HepG2 (cell line): ENCODE results near the gene ATP9A. TPM values are rescaled to one million over a fixed set of nuclear protein-coding genes. Genes with fewer than 3 reads are reported as not detected.

Source experiments
- CEBPG ChIP-seq: IDR thresholded peaks from 2 replicates; pipeline ENCODE4 v1.6.1; 2016
- DPF2 ChIP-seq: sonication (generic); formaldehyde crosslinking; IDR thresholded peaks from 2 replicates; pipeline ENCODE4 v1.4.0; 2020; ENCODE audit warnings: mild to moderate bottlenecking, low read depth, missing genetic modification reagents, borderline replicate concordance
- GPN1 ChIP-seq: sonication (generic); formaldehyde crosslinking; IDR thresholded peaks from 2 replicates; pipeline ENCODE4 v1.5.1; 2020; ENCODE audit warnings: missing genetic modification reagents, borderline replicate concordance
- NR2C2 ChIP-seq: sonication (generic); formaldehyde crosslinking; IDR thresholded peaks from 2 replicates; pipeline ENCODE4 v1.4.0; 2020; ENCODE audit warnings: missing genetic modification reagents, mild to moderate bottlenecking, moderate library complexity, borderline replicate concordance
- SKI ChIP-seq: fragments of 450-650 bp; IDR thresholded peaks from one replicate; pipeline ENCODE4 v1.6.1; 2018; ENCODE audit warnings: mild to moderate bottlenecking; ENCODE audit not compliant: partially characterized antibody
- SOX5 ChIP-seq: IDR thresholded peaks from 2 replicates; pipeline ENCODE4 v1.6.1; 2016; ENCODE audit warnings: borderline replicate concordance
- SRF ChIP-seq: IDR thresholded peaks from 2 replicates; pipeline ENCODE4 v1.6.1; 2011; ENCODE audit warnings: mild to moderate bottlenecking, low read depth, low read length, moderate library complexity
- U2AF2 ChIP-seq: fragments of 200-400 bp; formaldehyde crosslinking; IDR thresholded peaks from 2 replicates; pipeline ENCODE4 v1.6.1; 2017; ENCODE audit warnings: low read depth, mild to moderate bottlenecking, low read length
- ZBTB38 ChIP-seq: sonication (generic); formaldehyde crosslinking; IDR thresholded peaks from 2 replicates; pipeline ENCODE4 v1.5.1; 2020; ENCODE audit warnings: mild to moderate bottlenecking, missing genetic modification reagents
- ZBTB7B ChIP-seq: sonication (generic); formaldehyde crosslinking; IDR thresholded peaks from 2 replicates; pipeline ENCODE4 v1.4.0; 2020; ENCODE audit warnings: missing genetic modification reagents
- ZHX1 ChIP-seq: sonication (generic); formaldehyde crosslinking; IDR thresholded peaks from 2 replicates; pipeline ENCODE4 v1.8.1; 2022; ENCODE audit warnings: low read depth, mild to moderate bottlenecking, missing genetic modification reagents
- ZMAT3 ChIP-seq: sonication (generic); formaldehyde crosslinking; conservative IDR thresholded peaks from 2 replicates; pipeline ENCODE4 v1.7.0; 2021; ENCODE audit warnings: missing genetic modification reagents
- ZNF138 ChIP-seq: sonication (generic); formaldehyde crosslinking; IDR thresholded peaks from 2 replicates; pipeline ENCODE4 v1.5.0; 2020; ENCODE audit warnings: mild to moderate bottlenecking, low read depth, missing genetic modification reagents
- ZNF563 ChIP-seq: sonication (generic); formaldehyde crosslinking; IDR thresholded peaks from 2 replicates; pipeline ENCODE4 v1.8.0; 2022; ENCODE audit warnings: mild to moderate bottlenecking, moderate library complexity, missing genetic modification reagents
- ZNF598 ChIP-seq: sonication (generic); formaldehyde crosslinking; IDR thresholded peaks from 2 replicates; pipeline ENCODE4 v1.5.1; 2020; ENCODE audit warnings: mild to moderate bottlenecking, missing genetic modification reagents, borderline replicate concordance
- ZNF619 ChIP-seq: sonication (generic); formaldehyde crosslinking; IDR thresholded peaks from 2 replicates; pipeline ENCODE4 v1.4.0; 2020; ENCODE audit warnings: mild to moderate bottlenecking, missing genetic modification reagents
- ZNF629 ChIP-seq: sonication (generic); formaldehyde crosslinking; conservative IDR thresholded peaks from 2 replicates; pipeline ENCODE4 v1.5.0; 2020; ENCODE audit warnings: missing genetic modification reagents
- ZNF720 ChIP-seq: sonication (generic); formaldehyde crosslinking; IDR thresholded peaks from 2 replicates; pipeline ENCODE4 v1.4.0; 2020; ENCODE audit warnings: missing genetic modification reagents
- ZNF83 ChIP-seq: sonication (generic); formaldehyde crosslinking; IDR thresholded peaks from 2 replicates; pipeline ENCODE4 v1.4.0; 2020; ENCODE audit warnings: missing genetic modification reagents, mild to moderate bottlenecking, borderline replicate concordance
- polyA plus RNA-seq, 8 experiments: library from polyadenylated mRNA; depleted of rRNA in 3 of 8; stranded (reverse) in 7 of 8; unstranded in 1 of 8; fragments of >200 nt; fragmentation: Illumina TruSeq in 4 of 8; extraction: Trizol in 4 of 8; gene quantifications; 2 replicates each; pipeline versions ENCODE4 v1.2.1 to v1.2.3, GENCODE V29; 2011 to 2016; ENCODE audit warnings: low read depth in 4 of 8, missing spikeins in 1 of 8, mixed read lengths in 1 of 8; ENCODE audit not compliant: insufficient read depth in 1 of 8
- total RNA-seq, 5 experiments: library from RNA; depleted of rRNA; stranded (reverse); fragments of >200 nt; fragmentation: Illumina TruSeq; extraction: Trizol; gene quantifications; 2 replicates each; pipeline ENCODE4 v1.2.3, GENCODE V29; 2016; ENCODE audit warnings: low read depth in 1 of 5
- TF ChIP-seq, protein P1 (sequence below): IDR thresholded peaks from 2 replicates; pipeline ENCODE4 v1.4.0; 2020; ENCODE audit warnings: mild to moderate bottlenecking, missing genetic modification reagents
- TF ChIP-seq, protein P2 (sequence below): sonication (generic); formaldehyde crosslinking; IDR thresholded peaks from 2 replicates; pipeline ENCODE4 v1.5.1; 2020; ENCODE audit warnings: missing genetic modification reagents, mild to moderate bottlenecking, borderline replicate concordance
- TF ChIP-seq, protein P3 (sequence below): sonication (generic); formaldehyde crosslinking; conservative IDR thresholded peaks from 2 replicates; pipeline ENCODE4 v1.4.0; 2020; ENCODE audit warnings: missing genetic modification reagents

ATP9A gene
- total and polyA plus RNA-seq, 2 of the 13 experiments (the other 11 are each of a cell fraction or from before 2014, with no cell fraction given) = 11.8 to 18.5 TPM

GRCh38 chr20:51725584-51726176, 42.5 kb downstream of the ATP9A start (continued):
- TF ChIP-seq ZBTB7B (CRISPR knock-in tag) (no peak), ZBTB38 (CRISPR knock-in tag) (no peak), GPN1 (CRISPR knock-in tag) (no peak), ZNF720 (CRISPR knock-in tag) (no peak), DPF2 (CRISPR knock-in tag) (no peak), SOX5 (CRISPR knock-in tag) (peak; percentile 70; the same call in 1 of the 2 replicates), ZNF83 (CRISPR knock-in tag) (no peak), ZNF563 (CRISPR knock-in tag) (no peak), ZNF619 (CRISPR knock-in tag) (no peak), ZNF598 (CRISPR knock-in tag) (no peak), ZMAT3 (no peak), SRF (0 out of 2 replicates have a peak, but pooled peaks have one; percentile 51), NR2C2 (CRISPR knock-in tag) (no peak), ZHX1 (CRISPR knock-in tag) (no peak), ZNF138 (no peak), CEBPG (CRISPR knock-in tag) (no peak), SKI (no peak), ZNF629 (CRISPR knock-in tag) (no peak), U2AF2 (no peak)
- TF ChIP-seq, protein P1, sequence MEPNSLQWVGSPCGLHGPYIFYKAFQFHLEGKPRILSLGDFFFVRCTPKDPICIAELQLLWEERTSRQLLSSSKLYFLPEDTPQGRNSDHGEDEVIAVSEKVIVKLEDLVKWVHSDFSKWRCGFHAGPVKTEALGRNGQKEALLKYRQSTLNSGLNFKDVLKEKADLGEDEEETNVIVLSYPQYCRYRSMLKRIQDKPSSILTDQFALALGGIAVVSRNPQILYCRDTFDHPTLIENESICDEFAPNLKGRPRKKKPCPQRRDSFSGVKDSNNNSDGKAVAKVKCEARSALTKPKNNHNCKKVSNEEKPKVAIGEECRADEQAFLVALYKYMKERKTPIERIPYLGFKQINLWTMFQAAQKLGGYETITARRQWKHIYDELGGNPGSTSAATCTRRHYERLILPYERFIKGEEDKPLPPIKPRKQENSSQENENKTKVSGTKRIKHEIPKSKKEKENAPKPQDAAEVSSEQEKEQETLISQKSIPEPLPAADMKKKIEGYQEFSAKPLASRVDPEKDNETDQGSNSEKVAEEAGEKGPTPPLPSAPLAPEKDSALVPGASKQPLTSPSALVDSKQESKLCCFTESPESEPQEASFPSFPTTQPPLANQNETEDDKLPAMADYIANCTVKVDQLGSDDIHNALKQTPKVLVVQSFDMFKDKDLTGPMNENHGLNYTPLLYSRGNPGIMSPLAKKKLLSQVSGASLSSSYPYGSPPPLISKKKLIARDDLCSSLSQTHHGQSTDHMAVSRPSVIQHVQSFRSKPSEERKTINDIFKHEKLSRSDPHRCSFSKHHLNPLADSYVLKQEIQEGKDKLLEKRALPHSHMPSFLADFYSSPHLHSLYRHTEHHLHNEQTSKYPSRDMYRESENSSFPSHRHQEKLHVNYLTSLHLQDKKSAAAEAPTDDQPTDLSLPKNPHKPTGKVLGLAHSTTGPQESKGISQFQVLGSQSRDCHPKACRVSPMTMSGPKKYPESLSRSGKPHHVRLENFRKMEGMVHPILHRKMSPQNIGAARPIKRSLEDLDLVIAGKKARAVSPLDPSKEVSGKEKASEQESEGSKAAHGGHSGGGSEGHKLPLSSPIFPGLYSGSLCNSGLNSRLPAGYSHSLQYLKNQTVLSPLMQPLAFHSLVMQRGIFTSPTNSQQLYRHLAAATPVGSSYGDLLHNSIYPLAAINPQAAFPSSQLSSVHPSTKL = peak; percentile 68
- TF ChIP-seq, protein P2, sequence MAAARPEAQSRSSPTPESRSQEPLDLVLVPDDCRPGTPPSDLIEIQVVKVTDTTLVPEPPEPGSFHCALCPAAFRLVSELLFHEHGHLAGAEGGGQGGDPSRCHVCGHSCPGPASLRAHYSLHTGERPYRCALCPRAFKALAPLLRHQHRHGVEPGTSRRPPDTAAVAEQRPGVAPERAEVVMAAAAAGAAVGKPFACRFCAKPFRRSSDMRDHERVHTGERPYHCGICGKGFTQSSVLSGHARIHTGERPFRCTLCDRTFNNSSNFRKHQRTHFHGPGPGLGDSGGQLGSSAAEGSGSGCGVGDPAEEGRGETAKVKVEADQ (CRISPR knock-in tag) = no peak
- TF ChIP-seq, protein P3, sequence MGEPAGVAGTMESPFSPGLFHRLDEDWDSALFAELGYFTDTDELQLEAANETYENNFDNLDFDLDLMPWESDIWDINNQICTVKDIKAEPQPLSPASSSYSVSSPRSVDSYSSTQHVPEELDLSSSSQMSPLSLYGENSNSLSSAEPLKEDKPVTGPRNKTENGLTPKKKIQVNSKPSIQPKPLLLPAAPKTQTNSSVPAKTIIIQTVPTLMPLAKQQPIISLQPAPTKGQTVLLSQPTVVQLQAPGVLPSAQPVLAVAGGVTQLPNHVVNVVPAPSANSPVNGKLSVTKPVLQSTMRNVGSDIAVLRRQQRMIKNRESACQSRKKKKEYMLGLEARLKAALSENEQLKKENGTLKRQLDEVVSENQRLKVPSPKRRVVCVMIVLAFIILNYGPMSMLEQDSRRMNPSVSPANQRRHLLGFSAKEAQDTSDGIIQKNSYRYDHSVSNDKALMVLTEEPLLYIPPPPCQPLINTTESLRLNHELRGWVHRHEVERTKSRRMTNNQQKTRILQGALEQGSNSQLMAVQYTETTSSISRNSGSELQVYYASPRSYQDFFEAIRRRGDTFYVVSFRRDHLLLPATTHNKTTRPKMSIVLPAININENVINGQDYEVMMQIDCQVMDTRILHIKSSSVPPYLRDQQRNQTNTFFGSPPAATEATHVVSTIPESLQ (CRISPR knock-in tag) = no peak
